HAP-1 (cell line): ENCODE data around the gene HOXB3.

Source experiments
- DNase-seq, 2 experiments: peaks; one replicate each; pipeline ENCODE4 v3.0.0-alpha.2; 2016 to 2020; ENCODE audit warnings: low spot score in 2 of 2
- H3K27me3 ChIP-seq: fragments of 250-450 bp; sonication (Bioruptor Pico); 2 replicates; pipeline ENCODE4 v1.5.1; 2020; ENCODE audit warnings: low read depth, mild to moderate bottlenecking, moderate library complexity
- H3K36me3 ChIP-seq: fragments of 250-450 bp; sonication (Bioruptor Pico); replicated peaks from 2 replicates; pipeline ENCODE4 v1.5.1; 2020; ENCODE audit warnings: mild to moderate bottlenecking
- H3K4me1 ChIP-seq: fragments of 250-450 bp; sonication (Bioruptor Pico); 2 replicates; pipeline ENCODE4 v1.5.1; 2020; ENCODE audit warnings: mild to moderate bottlenecking
- H3K4me3 ChIP-seq: fragments of 250-450 bp; sonication (Bioruptor Pico); 2 replicates; pipeline ENCODE4 v1.5.1; 2020; ENCODE audit warnings: mild to moderate bottlenecking, moderate library complexity
- H3K9me3 ChIP-seq: fragments of 250-450 bp; sonication (Bioruptor Pico); 2 replicates; pipeline ENCODE4 v1.5.1; 2020; ENCODE audit warnings: mild to moderate bottlenecking, moderate library complexity
- in situ Hi-C: fragments of 300-500 bp; cut with MboI; formaldehyde crosslinking; loops from 3 replicates; pipeline ENCODE4 v1.14.3; 2020; ENCODE audit warnings: low sequenced_read_pairs, inconsistent platforms, mixed read lengths

HOXB3 gene

GRCh38 chr17:48612854-48613691 lies 23.0 kb upstream of the HOXB3 start:
- in situ Hi-C loops: no loop called here
- Histone ChIP-seq H3K4me3 (peak overlapping the region; percentile 27), H3K27me3 (peaks cover 44% of the 10 kb centered on the region)

DNA sequence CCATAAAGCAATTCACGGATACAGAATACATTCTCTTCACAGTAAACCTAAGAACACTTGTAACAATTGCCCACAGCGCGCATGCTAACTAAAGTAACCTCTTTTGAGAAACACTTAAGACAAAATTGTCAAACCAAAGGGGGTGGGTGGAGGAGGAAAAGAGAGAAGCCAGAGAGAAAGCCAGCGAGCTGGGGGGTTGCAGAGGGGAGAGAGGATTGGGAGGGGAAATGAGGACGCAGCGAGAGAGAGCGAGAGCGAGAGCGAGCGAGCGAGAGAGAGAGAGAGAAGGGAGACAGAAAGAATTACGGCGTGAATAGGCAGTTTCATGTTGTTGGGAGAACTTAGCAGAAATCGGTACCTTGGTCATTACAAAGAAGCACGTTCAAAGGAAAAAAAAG lies 22.4 kb upstream of the HOXB3 start:
- no peaks in the 10 kb centered on the region for H3K36me3 ChIP-seq
- H3K9me3 ChIP-seq: no peaks in the 10 kb centered on the region
- H3K4me1 ChIP-seq: peaks cover 2% of the 10 kb centered on the region; the same call in 1 of the 2 replicates
- peak overlapping the region; percentile 27 for H3K4me3 ChIP-seq
- in situ Hi-C loops: no loop called here
- peaks cover 38% of the 10 kb centered on the region for H3K27me3 ChIP-seq
- DNase-seq: peak; percentile 53 to 58

More at GRCh38 chr17:48612854-48613691, 23.0 kb upstream of the HOXB3 start:
- peaks cover 2% of the 10 kb centered on the region; the same call in 1 of the 2 replicates for H3K4me1 ChIP-seq
- DNase-seq: peak; percentile 47 to 70
- H3K36me3 ChIP-seq: no peaks in the 10 kb centered on the region
- H3K9me3 ChIP-seq: no peaks in the 10 kb centered on the region

DNA sequence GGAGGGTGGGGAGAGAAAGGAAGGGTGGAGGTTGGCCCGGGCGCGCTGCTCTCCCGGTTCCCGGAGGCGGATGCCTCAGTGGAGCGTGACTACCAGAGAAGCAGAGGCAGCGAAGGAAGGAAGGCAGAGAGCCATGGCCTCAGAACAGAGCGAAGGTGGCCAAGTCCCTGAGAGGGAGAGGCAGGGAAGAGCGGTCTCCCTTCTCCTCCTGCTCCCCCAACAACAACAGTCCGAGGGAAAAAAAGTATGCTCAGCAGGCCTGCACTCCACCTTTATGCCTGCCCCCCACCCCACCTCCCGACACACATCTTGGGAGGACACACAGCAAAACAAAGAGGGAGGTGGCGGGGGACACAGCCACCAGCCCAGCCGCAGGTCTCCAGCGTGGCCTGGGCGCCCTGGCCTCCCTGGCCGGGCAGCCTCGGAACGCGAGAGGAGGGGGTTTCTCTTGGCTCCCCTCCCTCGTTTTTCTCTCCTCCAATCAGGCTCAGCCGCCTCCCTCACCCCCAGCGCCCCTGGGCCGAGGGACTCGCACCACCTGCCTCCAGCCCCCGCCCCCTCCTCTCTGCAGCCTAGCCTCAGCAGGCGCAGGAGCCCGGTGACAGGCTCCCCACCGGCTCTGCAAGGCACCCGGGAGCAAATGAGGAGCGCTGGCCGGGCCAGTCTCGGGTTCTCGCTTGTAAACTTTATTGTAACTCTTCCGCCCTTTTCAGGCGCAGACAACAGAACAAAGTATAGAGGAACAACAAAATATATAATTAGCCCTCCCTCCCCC lies 21.8 kb upstream of the HOXB3 start:
- Histone ChIP-seq H3K4me3 (no peak overlapping the region), H3K27me3 (peaks cover 32% of the 10 kb centered on the region), H3K36me3 (no peaks in the 10 kb centered on the region), H3K9me3 (no peaks in the 10 kb centered on the region), H3K4me1 (peaks cover 2% of the 10 kb centered on the region; the same call in 1 of the 2 replicates)
- DNase-seq: peak in 1 of 2 experiments; percentile 71
- in situ Hi-C loops: no loop called here

- Histone ChIP-seq H3K9me3 (no peaks in the 10 kb centered on the region), H3K27me3 (peaks cover 25% of the 10 kb centered on the region), H3K36me3 (no peaks in the 10 kb centered on the region), H3K4me1 (peaks cover 2% of the 10 kb centered on the region; the same call in 1 of the 2 replicates), H3K4me3 (no peak overlapping the region)
- DNase-seq: no peak
- in situ Hi-C loops: no loop called here
These were observed 21.2 kb upstream of the HOXB3 start for GRCh38 chr17:48611213-48611612.

DNA sequence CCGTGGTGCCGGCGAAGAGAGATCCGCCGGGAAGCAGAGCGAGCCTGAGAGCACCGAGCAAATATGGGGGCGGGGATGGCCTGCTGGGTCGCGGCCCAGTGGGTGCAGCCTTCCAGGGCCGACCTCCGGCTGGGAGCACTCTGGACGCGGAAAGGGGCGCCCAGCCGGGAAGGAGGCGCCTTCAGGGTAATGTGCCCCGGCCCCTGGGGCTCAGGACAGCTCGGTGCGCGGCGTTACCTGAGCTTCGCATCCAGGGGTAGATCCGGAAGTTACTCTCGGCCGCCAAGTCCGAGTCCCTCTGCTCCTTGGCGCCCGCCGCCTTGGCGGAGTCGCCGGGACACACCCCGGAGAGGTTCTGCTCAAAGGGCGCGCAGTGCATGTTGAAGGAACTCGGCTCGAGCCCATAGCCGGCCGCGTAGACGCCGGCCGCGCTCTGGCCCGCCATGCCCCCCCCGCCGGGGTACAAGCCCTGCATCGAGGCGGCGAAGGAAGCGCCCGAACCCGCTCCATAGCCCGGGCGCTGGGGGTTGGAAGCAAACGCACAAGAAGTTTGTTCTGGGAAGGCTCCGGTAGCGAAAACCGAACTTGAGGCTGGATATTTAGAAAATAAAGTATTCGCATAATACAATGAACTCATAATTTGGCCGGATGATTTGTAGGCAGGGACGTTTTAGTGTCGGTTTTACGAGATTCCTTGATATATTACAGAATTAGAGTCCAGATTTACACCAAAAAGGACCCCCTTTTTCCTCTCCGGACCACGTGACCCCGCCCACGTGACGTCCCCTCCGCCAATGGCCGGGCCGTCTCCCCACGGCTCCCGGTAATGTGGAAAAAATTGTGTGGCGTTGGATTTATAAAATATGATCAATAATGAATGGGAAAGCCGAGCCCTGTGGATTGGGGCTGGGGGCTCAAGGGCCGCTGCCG lies 20.5 kb upstream of the HOXB3 start, which contains the start of gene HOXB7:
TSS of gene HOXB7 (minus strand) at position 736 of the 930 bp plus-strand sequence. CDS start at position 637, 99 bp downstream.
- H3K4me1 ChIP-seq: peaks cover 2% of the 10 kb centered on the region; the same call in 1 of the 2 replicates
- no peak for DNase-seq
- H3K9me3 ChIP-seq: no peaks in the 10 kb centered on the region
- H3K27me3 ChIP-seq: peaks cover 19% of the 10 kb centered on the region
- no peaks in the 10 kb centered on the region for H3K36me3 ChIP-seq
- no peak within 1 kb of the TSS for H3K4me3 ChIP-seq
- in situ Hi-C loops: no loop called here

DNA sequence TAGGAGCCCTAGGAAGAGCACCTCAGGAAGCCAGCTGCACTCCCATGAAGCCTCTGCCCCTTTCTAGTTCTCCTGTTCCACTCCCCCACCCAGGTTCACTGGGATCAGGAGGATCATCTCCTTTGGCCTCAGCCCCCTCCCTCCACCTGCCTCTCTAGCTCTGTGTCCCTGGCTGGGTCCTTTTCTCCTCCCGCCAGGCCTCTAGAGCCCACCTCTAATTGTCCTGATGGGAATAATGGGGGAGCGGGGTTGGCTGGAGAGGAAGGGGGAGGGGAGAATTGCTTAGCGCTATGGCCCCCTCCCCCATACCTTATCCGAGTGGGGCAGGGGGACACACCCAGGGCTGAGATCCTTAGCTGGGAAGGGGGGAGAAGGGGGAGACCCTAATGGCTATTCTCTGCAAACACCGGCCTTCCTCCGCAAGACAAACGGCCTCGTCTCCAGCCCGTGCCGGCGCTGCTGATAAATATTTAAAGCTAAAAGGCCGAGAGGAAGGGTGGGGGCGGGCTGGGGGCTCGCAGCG lies 19.8 kb upstream of the HOXB3 start:
- DNase-seq: no peak
- in situ Hi-C loops: no loop called here
- Histone ChIP-seq H3K4me1 (peaks cover 2% of the 10 kb centered on the region; the same call in 1 of the 2 replicates), H3K36me3 (no peaks in the 10 kb centered on the region), H3K27me3 (peaks cover 16% of the 10 kb centered on the region), H3K9me3 (no peaks in the 10 kb centered on the region), H3K4me3 (no peak overlapping the region)

DNA sequence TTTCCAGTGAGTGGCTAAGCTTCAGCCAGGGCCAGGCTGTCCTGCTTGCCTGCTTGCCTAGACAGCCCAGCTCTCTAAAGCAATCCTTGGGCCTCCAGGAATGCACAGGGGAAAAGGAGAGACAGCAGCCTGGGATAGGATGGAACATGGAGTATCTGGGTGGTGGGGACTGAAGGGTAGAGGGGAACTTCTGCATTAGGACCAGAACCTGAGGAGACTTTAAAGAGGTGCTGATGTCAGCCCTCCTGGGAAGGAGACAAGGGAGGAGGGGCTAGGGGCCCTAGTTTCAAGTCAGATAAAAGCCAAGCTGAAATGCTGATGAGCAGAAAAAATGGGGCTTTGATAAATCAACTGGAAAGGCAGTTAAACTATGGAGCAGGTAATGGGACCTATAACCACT lies 19.0 kb upstream of the HOXB3 start:
- Histone ChIP-seq H3K27me3 (peaks cover 16% of the 10 kb centered on the region), H3K9me3 (no peaks in the 10 kb centered on the region), H3K36me3 (no peaks in the 10 kb centered on the region), H3K4me1 (peaks cover 2% of the 10 kb centered on the region; the same call in 1 of the 2 replicates), H3K4me3 (no peak overlapping the region)
- in situ Hi-C loops: no loop called here
- DNase-seq: no peak

GRCh38 chr17:48608494-48608834 lies 18.4 kb upstream of the HOXB3 start:
- peaks cover 14% of the 10 kb centered on the region for H3K27me3 ChIP-seq
- H3K9me3 ChIP-seq: no peaks in the 10 kb centered on the region
- in situ Hi-C loops: no loop called here
- no peaks in the 10 kb centered on the region for H3K36me3 ChIP-seq
- H3K4me3 ChIP-seq: no peak overlapping the region
- no peak for DNase-seq
- peaks cover 2% of the 10 kb centered on the region; the same call in 1 of the 2 replicates for H3K4me1 ChIP-seq

DNA sequence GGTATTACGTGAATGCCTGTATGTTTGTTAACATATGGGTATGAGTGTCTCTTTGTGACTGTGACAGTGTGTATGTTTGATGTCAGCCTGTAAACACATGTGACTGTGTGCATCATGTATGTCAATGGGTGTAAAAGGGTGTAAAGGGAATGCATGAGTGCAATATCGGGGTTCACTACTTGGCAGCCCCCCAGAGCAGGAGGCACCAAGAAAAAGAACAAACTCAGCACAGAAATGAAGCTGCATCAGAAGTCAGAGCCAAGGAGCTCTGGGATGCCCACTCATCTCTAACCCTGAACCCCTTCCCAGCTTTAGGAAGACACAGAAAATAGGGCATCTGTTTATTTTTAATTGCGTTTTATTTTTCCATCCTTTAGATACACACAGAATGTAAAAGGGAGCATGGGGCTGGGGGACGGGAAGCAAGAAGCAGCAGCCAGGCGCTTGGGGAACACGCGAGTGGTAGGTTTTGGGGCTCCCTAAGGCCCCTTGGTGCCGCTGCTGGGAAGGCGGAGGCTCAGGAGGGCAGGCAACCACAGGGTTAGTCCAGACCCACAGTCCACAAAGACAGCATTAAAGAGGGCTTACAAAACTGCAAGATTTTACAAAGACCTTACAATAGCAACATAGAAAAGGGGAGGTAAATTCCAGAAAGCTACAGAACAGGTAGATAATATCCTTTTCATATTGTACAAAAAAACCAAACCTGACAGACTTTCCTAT lies 17.0 kb upstream of the HOXB3 start:
- Histone ChIP-seq H3K27me3 (peaks cover 19% of the 10 kb centered on the region), H3K4me3 (no peak overlapping the region), H3K36me3 (no peaks in the 10 kb centered on the region), H3K4me1 (peaks cover 2% of the 10 kb centered on the region; the same call in 1 of the 2 replicates), H3K9me3 (no peaks in the 10 kb centered on the region)
- DNase-seq: no peak
- in situ Hi-C loops: no loop called here

DNA sequence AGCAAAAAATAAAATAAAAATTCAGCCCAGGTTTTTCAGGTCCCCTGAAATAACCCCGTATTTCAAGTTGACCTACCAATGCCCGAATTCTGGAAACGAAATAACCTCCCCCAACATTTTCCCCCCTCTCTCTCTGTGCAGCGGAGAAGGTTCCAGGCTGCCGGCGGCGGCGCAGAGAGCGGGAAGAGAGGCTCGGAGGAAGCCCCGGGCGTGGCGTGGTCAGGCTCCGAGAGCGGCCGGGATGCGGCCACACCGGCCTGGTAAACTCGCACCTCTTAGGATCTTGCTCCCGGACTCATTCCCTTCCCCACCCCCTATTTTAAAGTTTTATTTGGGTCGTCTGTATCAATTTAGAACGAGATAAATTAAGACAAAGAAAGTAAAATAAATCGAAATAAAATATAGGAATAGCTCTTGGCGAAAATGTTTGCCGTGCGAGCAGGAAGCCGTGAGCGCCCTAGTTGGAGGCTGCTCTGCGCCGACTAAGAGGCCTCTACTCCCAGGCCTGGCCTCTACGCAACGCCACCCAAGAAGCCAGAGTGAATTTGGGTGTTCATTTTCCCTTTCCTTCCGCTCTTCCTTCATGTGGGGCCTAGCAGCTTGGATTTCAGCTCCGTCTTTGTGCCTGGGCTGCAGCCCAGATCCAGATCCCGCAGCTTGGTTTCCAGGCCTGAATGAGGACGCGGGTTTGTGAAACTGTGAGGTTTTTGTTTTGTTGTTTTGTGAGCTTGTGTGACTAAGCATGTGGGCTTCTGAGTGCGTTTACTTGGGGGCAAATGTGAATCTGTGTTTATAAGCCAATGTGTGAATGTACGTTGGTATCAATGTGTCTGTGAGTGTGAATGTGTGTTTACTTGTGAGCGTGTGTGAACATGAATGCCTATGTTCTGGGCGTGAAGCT lies 16.2 kb upstream of the HOXB3 start:
- no peaks in the 10 kb centered on the region for H3K9me3 ChIP-seq
- H3K36me3 ChIP-seq: no peaks in the 10 kb centered on the region
- no peaks in the 10 kb centered on the region; the same call in 1 of the 2 replicates for H3K4me1 ChIP-seq
- peaks cover 27% of the 10 kb centered on the region for H3K27me3 ChIP-seq
- no peak for DNase-seq
- H3K4me3 ChIP-seq: no peak overlapping the region
- in situ Hi-C loops: no loop called here

DNA sequence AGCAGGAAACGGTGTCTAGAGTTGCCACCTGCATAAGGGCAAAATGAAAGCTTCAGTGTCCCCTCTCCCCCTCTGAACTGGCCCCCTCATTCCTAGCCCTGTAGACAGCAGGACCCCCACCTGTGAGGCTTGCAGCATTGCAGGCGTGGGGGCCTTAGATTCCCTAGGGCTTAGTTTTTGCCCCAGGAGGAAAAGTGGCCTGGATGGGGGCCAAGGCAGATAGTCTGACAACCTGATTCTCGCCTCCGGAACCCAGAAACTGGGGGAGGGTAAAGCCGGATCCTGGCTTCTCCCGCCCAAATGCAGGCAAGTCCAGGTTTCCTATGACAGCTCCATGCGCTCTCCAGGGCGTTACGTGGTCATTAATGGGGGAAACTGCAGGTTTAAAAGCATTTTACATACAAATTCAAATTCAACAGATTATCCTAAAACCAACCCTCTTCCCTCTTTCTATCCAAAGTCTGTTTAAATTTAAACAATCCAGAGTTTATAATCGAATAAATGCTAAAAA lies 15.4 kb upstream of the HOXB3 start:
- peaks cover 29% of the 10 kb centered on the region for H3K27me3 ChIP-seq
- H3K4me3 ChIP-seq: no peak overlapping the region
- H3K9me3 ChIP-seq: no peaks in the 10 kb centered on the region
- in situ Hi-C loops: no loop called here
- H3K4me1 ChIP-seq: no peaks in the 10 kb centered on the region; the same call in 1 of the 2 replicates
- no peak for DNase-seq
- H3K36me3 ChIP-seq: no peaks in the 10 kb centered on the region
